Ectodermal cell (in vitro differentiated cells): ENCODE data around the gene GNG7.
"Not testable (repeated sequence)": the region's sequence is repeated elsewhere in the genome, so short reads cannot be mapped to it uniquely, and the experiment has no call there.

Source experiments
- H3K27ac ChIP-seq: 2 replicates; pipeline ENCODE4 v1.7.0; 2013; ENCODE audit warnings: mild to moderate bottlenecking, low read depth, low read length; ENCODE audit not compliant: insufficient read depth, poor library complexity, severe bottlenecking
- H3K27me3 ChIP-seq: 2 replicates; pipeline ENCODE4 v1.7.0; 2013; ENCODE audit warnings: mild to moderate bottlenecking, low read length; ENCODE audit not compliant: insufficient read depth, control insufficient read depth, poor library complexity, severe bottlenecking
- H3K36me3 ChIP-seq: one replicate; pipeline ENCODE4 v1.7.0; 2013; ENCODE audit warnings: low read length; ENCODE audit not compliant: control insufficient read depth, insufficient read depth
- H3K4me1 ChIP-seq: one replicate; pipeline ENCODE4 v1.7.0; 2013; ENCODE audit warnings: low read length; ENCODE audit not compliant: control insufficient read depth, insufficient read depth
- H3K4me3 ChIP-seq: 2 replicates; pipeline ENCODE4 v1.7.0; 2013; ENCODE audit warnings: low read depth, low read length, control low read depth; ENCODE audit not compliant: insufficient read depth
- H3K9me3 ChIP-seq: 2 replicates; pipeline ENCODE4 v1.7.0; 2013; ENCODE audit warnings: mild to moderate bottlenecking, low read length, moderate library complexity; ENCODE audit not compliant: control insufficient read depth
- WGBS, 2 experiments: methylation state at CpG; one replicate each; pipeline ENCODE4 v1.1.7; 2013; ENCODE audit warnings: missing lambda C conversion rate in 2 of 2; 5-methylcytosine and 5-hydroxymethylcytosine counted together

The GNG7 gene

GRCh38 chr19:2605889-2606288, 96.6 kb downstream of the GNG7 start:
- H3K4me1 ChIP-seq, H3K27ac ChIP-seq, H3K9me3 ChIP-seq, H3K4me3 ChIP-seq, H3K27me3 ChIP-seq, H3K36me3 ChIP-seq: not testable (repeated sequence)
- 95% methylated on average over 9 of the region's 9 CpGs for WGBS, 2 experiments

- Histone ChIP-seq H3K27me3 (peaks cover 8% of the 10 kb centered on the region), H3K27ac (no peak overlapping the region), H3K9me3 (no peaks in the 10 kb centered on the region), H3K4me1 (no peaks in the 10 kb centered on the region), H3K36me3 (no peaks in the 10 kb centered on the region), H3K4me3 (no peak overlapping the region)
- WGBS, 2 experiments: 95% methylated on average over 8 of the region's 8 CpGs
Observed at GRCh38 chr19:2604747-2605329, 97.7 kb downstream of the GNG7 start.

GRCh38 chr19:2603334-2603733, 99.2 kb downstream of the GNG7 start:
- Histone ChIP-seq H3K27ac (no peak overlapping the region), H3K36me3 (no peaks in the 10 kb centered on the region), H3K9me3 (no peaks in the 10 kb centered on the region), H3K4me1 (no peaks in the 10 kb centered on the region), H3K4me3 (peak overlapping the region; percentile 13), H3K27me3 (peaks cover 8% of the 10 kb centered on the region)
- WGBS, 2 experiments: 8% methylated on average over 17 of the region's 17 CpGs

- no peak overlapping the region for H3K4me3 ChIP-seq
- H3K36me3 ChIP-seq: no peaks in the 10 kb centered on the region
- H3K9me3 ChIP-seq: no peaks in the 10 kb centered on the region
- WGBS, 2 experiments: 16% methylated on average over 23 of the region's 23 CpGs
- H3K4me1 ChIP-seq: no peaks in the 10 kb centered on the region
- peak overlapping the region; percentile 54 for H3K27ac ChIP-seq
- peaks cover 8% of the 10 kb centered on the region for H3K27me3 ChIP-seq
Observed at GRCh38 chr19:2602391-2603181, 99.9 kb downstream of the GNG7 start.

- H3K4me3 ChIP-seq: no peak overlapping the region
- H3K27me3 ChIP-seq: peaks cover 8% of the 10 kb centered on the region
- WGBS, 2 experiments: 89% methylated on average over 19 to 20 of the region's 20 CpGs
- no peaks in the 10 kb centered on the region for H3K9me3 ChIP-seq
- no peaks in the 10 kb centered on the region for H3K36me3 ChIP-seq
- H3K4me1 ChIP-seq: no peaks in the 10 kb centered on the region
- H3K27ac ChIP-seq: no peak overlapping the region
Observed at GRCh38 chr19:2600914-2601870, 101.3 kb downstream of the GNG7 start.

- H3K4me1 ChIP-seq: no peaks in the 10 kb centered on the region
- 92 to 93% methylated on average over 7 of the region's 7 CpGs for WGBS, 2 experiments
- no peaks in the 10 kb centered on the region for H3K9me3 ChIP-seq
- H3K4me3 ChIP-seq: no peak overlapping the region
- no peaks in the 10 kb centered on the region for H3K27me3 ChIP-seq
- H3K27ac ChIP-seq: no peak overlapping the region
- no peaks in the 10 kb centered on the region for H3K36me3 ChIP-seq
Observed at GRCh38 chr19:2594319-2594718, 108.2 kb downstream of the GNG7 start.

- Histone ChIP-seq H3K27ac (no peak overlapping the region), H3K4me3 (no peak overlapping the region), H3K36me3 (no peaks in the 10 kb centered on the region), H3K27me3 (no peaks in the 10 kb centered on the region), H3K9me3 (no peaks in the 10 kb centered on the region), H3K4me1 (peaks cover 3% of the 10 kb centered on the region)
- 47 to 51% methylated on average over 4 of the region's 4 CpGs for WGBS, 2 experiments
Observed at GRCh38 chr19:2592824-2593223, 109.7 kb downstream of the GNG7 start.

GRCh38 chr19:2591537-2592291, 110.8 kb downstream of the GNG7 start:
- no peaks in the 10 kb centered on the region for H3K9me3 ChIP-seq
- WGBS, 2 experiments: 87 to 95% methylated on average over 3 of the region's 3 CpGs
- no peak overlapping the region for H3K27ac ChIP-seq
- H3K27me3 ChIP-seq: peaks cover 8% of the 10 kb centered on the region
- peaks cover 11% of the 10 kb centered on the region for H3K4me1 ChIP-seq
- no peak overlapping the region for H3K4me3 ChIP-seq
- H3K36me3 ChIP-seq: no peaks in the 10 kb centered on the region

- H3K27me3 ChIP-seq: peaks cover 8% of the 10 kb centered on the region
- peaks cover 11% of the 10 kb centered on the region for H3K4me1 ChIP-seq
- no peak overlapping the region for H3K27ac ChIP-seq
- no peak overlapping the region for H3K4me3 ChIP-seq
- no peaks in the 10 kb centered on the region for H3K36me3 ChIP-seq
- no peaks in the 10 kb centered on the region for H3K9me3 ChIP-seq
- 91 to 95% methylated on average over 9 of the region's 9 CpGs for WGBS, 2 experiments
Observed at GRCh38 chr19:2590630-2591399, 111.7 kb downstream of the GNG7 start.
